Hippocampal formation (tissue), 2 donors: ENCODE measurements around the gene DHX40.
"Not testable (repeated sequence)": the region's sequence is repeated elsewhere in the genome, so short reads cannot be mapped to it uniquely, and the experiment has no call there.

Experiments
- DNase-seq, 2 donors: peaks; one replicate each; lab custom pipeline; 2025; lab: John Stamatoyannopoulos, UW

DHX40 gene

GRCh38 chr17:59631276-59631675 lies 65.9 kb downstream of the DHX40 start:
- no peak for DNase-seq

GRCh38 chr17:59632398-59632797 lies 67.0 kb downstream of the DHX40 start:
- no peak for DNase-seq

- DNase-seq = no peak
Observed at GRCh38 chr17:59633658-59634359, 68.4 kb downstream of the DHX40 start.

GRCh38 chr17:59634632-59635541 lies 69.5 kb downstream of the DHX40 start:
- no peak for DNase-seq

GRCh38 chr17:59637611-59638310 lies 72.4 kb downstream of the DHX40 start:
- DNase-seq = no peak

- no peak for DNase-seq
Observed at GRCh38 chr17:59638553-59638952, 73.1 kb downstream of the DHX40 start.

- no peak for DNase-seq
Observed at GRCh38 chr17:59641799-59642484, 76.5 kb downstream of the DHX40 start.

GRCh38 chr17:59642565-59642964 lies 77.2 kb downstream of the DHX40 start:
- no peak for DNase-seq

- DNase-seq = no peak
Observed at GRCh38 chr17:59643159-59644140, 78.0 kb downstream of the DHX40 start.

GRCh38 chr17:59647288-59647687 lies 81.9 kb downstream of the DHX40 start:
- no peak for DNase-seq

- no peak for DNase-seq
Observed at GRCh38 chr17:59649886-59650285, 84.5 kb downstream of the DHX40 start.

GRCh38 chr17:59650642-59651041 lies 85.2 kb downstream of the DHX40 start:
- no peak for DNase-seq

GRCh38 chr17:59651346-59651745 lies 85.9 kb downstream of the DHX40 start:
- no peak for DNase-seq

- DNase-seq = no peak
Observed at GRCh38 chr17:59652119-59652518, 86.7 kb downstream of the DHX40 start.

GRCh38 chr17:59656624-59657023 lies 91.2 kb downstream of the DHX40 start:
- not testable (repeated sequence) for DNase-seq
